MM.1S (cell line): ENCODE measurements around the gene AGAP1.

Source experiments
- DNase-seq: peaks from one replicate; pipeline ENCODE4 v3.0.0-alpha.2; 2015
- H2AFZ ChIP-seq: fragments of 300-600 bp; sonication (generic); 2 replicates; pipeline ENCODE4 v1.6.0; 2016; ENCODE audit warnings: antibody characterized with exemption, low read length
- H3F3A ChIP-seq: fragments of 300-600 bp; sonication (generic); 2 replicates; pipeline ENCODE4 v1.6.1; 2016; ENCODE audit warnings: mild to moderate bottlenecking, antibody characterized with exemption, low read length, moderate library complexity, mixed read lengths; ENCODE audit not compliant: insufficient read depth
- H3K27ac ChIP-seq: fragments of 300-600 bp; sonication (generic); 2 replicates; pipeline ENCODE4 v1.5.1; 2016; ENCODE audit warnings: mild to moderate bottlenecking, low read length
- H3K27me3 ChIP-seq: fragments of 300-600 bp; sonication (generic); replicated peaks from 2 replicates; pipeline ENCODE4 v1.6.0; 2016; ENCODE audit warnings: low read length; ENCODE audit not compliant: insufficient read depth
- H3K36me3 ChIP-seq: fragments of 300-600 bp; sonication (generic); replicated peaks from 2 replicates; pipeline ENCODE4 v1.6.1; 2016; ENCODE audit warnings: mild to moderate bottlenecking, low read length, mixed read lengths; ENCODE audit not compliant: insufficient read depth
- H3K4me1 ChIP-seq: fragments of 300-600 bp; sonication (generic); 2 replicates; pipeline ENCODE4 v1.6.1; 2016; ENCODE audit warnings: low read length, mixed read lengths
- H3K4me2 ChIP-seq: fragments of 300-600 bp; sonication (generic); 2 replicates; pipeline ENCODE4 v1.6.0; 2016; ENCODE audit warnings: low read depth, low read length
- H3K4me3 ChIP-seq: fragments of 300-600 bp; sonication (generic); 2 replicates; pipeline ENCODE4 v1.5.1; 2016; ENCODE audit warnings: low read length, mixed read lengths
- H3K79me2 ChIP-seq: fragments of 300-600 bp; sonication (generic); 2 replicates; pipeline ENCODE4 v1.6.1; 2016; ENCODE audit warnings: mixed run types, low read length, mixed read lengths
- H3K9ac ChIP-seq: fragments of 300-600 bp; sonication (generic); 2 replicates; pipeline ENCODE4 v1.6.1; 2016; ENCODE audit warnings: low read length, mixed read lengths
- H3K9me2 ChIP-seq: fragments of 300-600 bp; sonication (generic); replicated peaks from 2 replicates; pipeline ENCODE4 v1.6.1; 2016; ENCODE audit warnings: mild to moderate bottlenecking, low read length, mixed read lengths; ENCODE audit not compliant: insufficient read depth
- H3K9me3 ChIP-seq: fragments of 300-600 bp; sonication (generic); replicated peaks from 2 replicates; pipeline ENCODE4 v1.6.1; 2016; ENCODE audit warnings: mild to moderate bottlenecking, low read length, mixed read lengths; ENCODE audit not compliant: insufficient read depth
- H4K20me1 ChIP-seq: fragments of 300-600 bp; sonication (generic); 2 replicates; pipeline ENCODE4 v1.6.1; 2016; ENCODE audit warnings: mild to moderate bottlenecking, low read length, moderate library complexity, mixed read lengths; ENCODE audit not compliant: insufficient read depth
- EZH2 ChIP-seq: fragments of 300-600 bp; sonication (generic); optimal IDR thresholded peaks from 2 replicates; pipeline ENCODE3; 2017; ENCODE audit warnings: low read depth, mild to moderate bottlenecking, antibody characterized with exemption, low read length, mixed read lengths
- EZH2phosphoT487 ChIP-seq: fragments of 300-600 bp; sonication (generic); IDR thresholded peaks from 2 replicates; pipeline ENCODE4 v1.6.1; 2018; ENCODE audit warnings: antibody characterized with exemption, low read length
- TF ChIP-seq, protein P1 (sequence below): fragments of 300-600 bp; sonication (generic); IDR thresholded peaks from 2 replicates; pipeline ENCODE4 v1.5.1; 2016; ENCODE audit warnings: antibody characterized with exemption, low read length, mixed read lengths

The AGAP1 gene

DNA sequence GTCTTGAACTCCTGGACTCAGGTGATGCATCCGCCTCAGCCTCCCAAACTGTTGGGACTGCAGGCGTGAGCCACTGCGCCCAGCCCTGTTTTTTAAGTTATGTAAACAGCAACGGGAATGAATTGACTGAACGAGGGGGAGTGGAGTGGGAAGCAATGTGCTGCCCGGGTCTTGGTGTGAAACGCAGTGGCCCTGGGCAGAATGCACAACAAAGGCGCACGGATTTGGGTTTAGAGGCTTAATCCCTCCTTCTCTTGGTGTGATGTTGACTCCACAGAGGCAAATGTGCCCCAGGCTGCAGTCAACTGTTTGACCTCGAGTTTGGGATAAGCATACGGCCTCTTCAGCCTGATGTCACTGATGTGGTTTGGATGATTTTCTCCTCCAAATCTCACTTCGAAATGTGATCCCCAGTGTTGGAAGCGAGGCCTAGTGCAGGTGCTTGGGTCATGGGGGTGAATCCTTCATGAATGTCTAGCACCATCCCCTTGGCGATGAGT, 97.4 kb downstream of the AGAP1 start:
- peaks cover 75% of the 10 kb centered on the region for H3K79me2 ChIP-seq
- no peak overlapping the region for H2AFZ ChIP-seq
- no peak for TF ChIP-seq EZH2
- TF ChIP-seq, protein P1, sequence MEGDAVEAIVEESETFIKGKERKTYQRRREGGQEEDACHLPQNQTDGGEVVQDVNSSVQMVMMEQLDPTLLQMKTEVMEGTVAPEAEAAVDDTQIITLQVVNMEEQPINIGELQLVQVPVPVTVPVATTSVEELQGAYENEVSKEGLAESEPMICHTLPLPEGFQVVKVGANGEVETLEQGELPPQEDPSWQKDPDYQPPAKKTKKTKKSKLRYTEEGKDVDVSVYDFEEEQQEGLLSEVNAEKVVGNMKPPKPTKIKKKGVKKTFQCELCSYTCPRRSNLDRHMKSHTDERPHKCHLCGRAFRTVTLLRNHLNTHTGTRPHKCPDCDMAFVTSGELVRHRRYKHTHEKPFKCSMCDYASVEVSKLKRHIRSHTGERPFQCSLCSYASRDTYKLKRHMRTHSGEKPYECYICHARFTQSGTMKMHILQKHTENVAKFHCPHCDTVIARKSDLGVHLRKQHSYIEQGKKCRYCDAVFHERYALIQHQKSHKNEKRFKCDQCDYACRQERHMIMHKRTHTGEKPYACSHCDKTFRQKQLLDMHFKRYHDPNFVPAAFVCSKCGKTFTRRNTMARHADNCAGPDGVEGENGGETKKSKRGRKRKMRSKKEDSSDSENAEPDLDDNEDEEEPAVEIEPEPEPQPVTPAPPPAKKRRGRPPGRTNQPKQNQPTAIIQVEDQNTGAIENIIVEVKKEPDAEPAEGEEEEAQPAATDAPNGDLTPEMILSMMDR, result no peak
- no peak for TF ChIP-seq EZH2phosphoT487
- H3K9ac ChIP-seq, result no peak overlapping the region
- no peak overlapping the region for H3K27ac ChIP-seq
- no peak for DNase-seq
- no peak overlapping the region for H3K4me3 ChIP-seq
- H4K20me1 ChIP-seq, result no peaks in the 10 kb centered on the region
- H3F3A ChIP-seq, result no peaks in the 10 kb centered on the region; the same call in none of the 2 replicates
- H3K9me3 ChIP-seq, result no peaks in the 10 kb centered on the region
- H3K36me3 ChIP-seq, result no peaks in the 10 kb centered on the region
- peaks cover 19% of the 10 kb centered on the region for H3K4me1 ChIP-seq
- no peak overlapping the region for H3K4me2 ChIP-seq
- no peaks in the 10 kb centered on the region for H3K9me2 ChIP-seq
- H3K27me3 ChIP-seq, result no peaks in the 10 kb centered on the region

DNA sequence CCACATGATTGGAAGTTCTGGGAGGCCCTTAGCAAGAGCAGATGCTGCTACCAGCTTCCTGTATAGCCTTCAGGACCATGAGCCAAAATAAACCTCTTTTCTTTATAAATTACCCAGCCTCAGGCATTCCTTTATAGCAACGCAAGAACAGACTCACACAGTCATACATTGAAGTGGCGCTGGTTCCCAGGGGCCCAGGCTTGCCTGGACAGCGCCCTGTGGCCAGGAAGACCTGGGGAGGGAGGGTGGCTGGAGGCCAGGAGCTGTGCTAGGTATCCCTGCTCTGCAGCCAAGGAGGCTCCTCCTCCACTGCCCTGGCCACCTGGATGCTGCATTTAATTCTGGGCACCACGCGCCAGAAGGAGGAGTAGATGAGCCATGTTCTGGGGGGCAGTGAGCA, 98.1 kb downstream of the AGAP1 start:
- no peak overlapping the region for H2AFZ ChIP-seq
- peaks cover 75% of the 10 kb centered on the region for H3K79me2 ChIP-seq

DNA sequence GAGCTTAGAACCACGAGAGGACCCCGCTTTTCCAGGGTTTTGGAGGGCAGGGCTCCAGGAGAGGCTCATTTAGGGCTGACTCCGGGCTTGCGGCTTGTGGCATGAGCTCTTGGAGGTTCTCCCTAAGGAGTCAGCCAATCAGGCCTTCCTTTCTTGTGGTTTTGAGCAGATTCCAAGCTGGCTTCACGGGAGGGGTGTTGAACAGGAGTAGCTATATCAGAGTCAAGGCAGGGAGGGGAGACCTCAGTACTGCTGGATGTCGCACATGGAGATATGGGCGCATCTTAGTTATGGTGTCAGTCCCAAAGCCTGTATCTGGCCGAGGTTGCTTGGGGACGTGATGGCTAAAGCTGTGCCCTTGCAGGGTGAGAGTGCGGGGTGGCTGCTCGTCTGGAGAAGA, 98.6 kb downstream of the AGAP1 start:
- Histone ChIP-seq H3K27ac (no peak overlapping the region), H3F3A (no peaks in the 10 kb centered on the region; the same call in none of the 2 replicates), H3K4me3 (no peak overlapping the region), H3K79me2 (peaks cover 76% of the 10 kb centered on the region), H3K36me3 (no peaks in the 10 kb centered on the region), H3K4me2 (no peak overlapping the region), H3K9me3 (no peaks in the 10 kb centered on the region), H2AFZ (no peak overlapping the region), H3K9me2 (no peaks in the 10 kb centered on the region), H4K20me1 (no peaks in the 10 kb centered on the region), H3K27me3 (no peaks in the 10 kb centered on the region), H3K4me1 (peaks cover 21% of the 10 kb centered on the region), H3K9ac (no peak overlapping the region)
- no peak for TF ChIP-seq EZH2phosphoT487
- TF ChIP-seq, protein P1, result no peak
- TF ChIP-seq EZH2, result no peak
- DNase-seq, result no peak

More for the DNA sequence above, 98.1 kb downstream of the AGAP1 start:
- no peaks in the 10 kb centered on the region for H3K9me3 ChIP-seq
- H3K27ac ChIP-seq, result no peak overlapping the region
- H3K36me3 ChIP-seq, result no peaks in the 10 kb centered on the region
- peaks cover 21% of the 10 kb centered on the region for H3K4me1 ChIP-seq
- no peak for DNase-seq
- no peak overlapping the region for H3K4me2 ChIP-seq
- no peak overlapping the region for H3K4me3 ChIP-seq
- TF ChIP-seq EZH2, result no peak
- TF ChIP-seq EZH2phosphoT487, result no peak
- TF ChIP-seq, protein P1, result no peak
- no peak overlapping the region for H3K9ac ChIP-seq
- H3K27me3 ChIP-seq, result no peaks in the 10 kb centered on the region
- H4K20me1 ChIP-seq, result no peaks in the 10 kb centered on the region
- no peaks in the 10 kb centered on the region for H3K9me2 ChIP-seq
- no peaks in the 10 kb centered on the region; the same call in none of the 2 replicates for H3F3A ChIP-seq
